Breast epithelium (tissue), 3 donors: ENCODE results near the gene C1orf53.

Experiments used
- POLR2A ChIP-seq: fragments of 450-650 bp; IDR thresholded peaks from one replicate; pipeline ENCODE4 v1.6.1; 2016; ENCODE audit warnings: antibody characterized with exemption, mild to moderate bottlenecking, moderate library complexity
- POLR2AphosphoS5 ChIP-seq, 3 donors: sonication (generic); formaldehyde crosslinking; IDR thresholded peaks; one replicate each; pipeline ENCODE4 v1.6.1; 2017; ENCODE audit warnings: antibody characterized with exemption in 3 of 3
- TF ChIP-seq, protein P1 (sequence below), 3 donors: fragments of 450-650 bp; IDR thresholded peaks; one replicate each; pipeline ENCODE4 v1.5.1; 2016 to 2017; ENCODE audit warnings: antibody characterized with exemption in 3 of 3, mild to moderate bottlenecking in 3 of 3, moderate library complexity in 3 of 3

DNA sequence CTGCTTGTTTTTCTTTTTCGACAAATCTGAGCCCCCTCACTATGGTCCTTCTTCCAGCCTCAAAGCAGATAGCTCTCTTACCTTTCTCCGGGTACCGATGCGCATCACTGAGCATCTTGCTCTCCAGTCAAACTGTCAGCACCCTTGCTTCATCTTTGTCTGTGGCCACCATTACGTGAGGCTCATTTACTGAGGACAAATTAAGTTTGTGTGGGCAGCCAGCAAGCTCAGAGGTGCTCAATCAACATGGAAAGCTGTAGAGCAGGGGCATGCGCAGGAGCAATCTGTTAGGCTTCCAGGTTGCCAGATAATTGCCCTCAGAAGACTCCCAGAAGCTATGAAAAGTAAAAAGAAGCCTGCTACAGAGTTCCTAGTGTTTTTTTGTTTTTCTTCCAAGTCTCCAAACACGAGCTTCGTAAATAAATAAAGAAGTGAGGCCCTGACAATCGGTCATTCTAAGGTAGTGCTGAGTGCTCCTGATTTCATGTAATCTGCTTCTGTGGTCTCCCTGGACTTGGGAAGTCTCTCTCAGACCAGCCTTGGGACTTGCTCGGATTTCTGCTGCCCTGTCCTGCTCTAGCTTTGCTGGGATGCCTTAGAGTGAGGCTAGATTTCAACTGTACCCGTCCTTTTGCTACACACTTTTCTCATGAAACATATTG, 1.8 kb downstream of the C1orf53 start:
- TF ChIP-seq, protein P1, sequence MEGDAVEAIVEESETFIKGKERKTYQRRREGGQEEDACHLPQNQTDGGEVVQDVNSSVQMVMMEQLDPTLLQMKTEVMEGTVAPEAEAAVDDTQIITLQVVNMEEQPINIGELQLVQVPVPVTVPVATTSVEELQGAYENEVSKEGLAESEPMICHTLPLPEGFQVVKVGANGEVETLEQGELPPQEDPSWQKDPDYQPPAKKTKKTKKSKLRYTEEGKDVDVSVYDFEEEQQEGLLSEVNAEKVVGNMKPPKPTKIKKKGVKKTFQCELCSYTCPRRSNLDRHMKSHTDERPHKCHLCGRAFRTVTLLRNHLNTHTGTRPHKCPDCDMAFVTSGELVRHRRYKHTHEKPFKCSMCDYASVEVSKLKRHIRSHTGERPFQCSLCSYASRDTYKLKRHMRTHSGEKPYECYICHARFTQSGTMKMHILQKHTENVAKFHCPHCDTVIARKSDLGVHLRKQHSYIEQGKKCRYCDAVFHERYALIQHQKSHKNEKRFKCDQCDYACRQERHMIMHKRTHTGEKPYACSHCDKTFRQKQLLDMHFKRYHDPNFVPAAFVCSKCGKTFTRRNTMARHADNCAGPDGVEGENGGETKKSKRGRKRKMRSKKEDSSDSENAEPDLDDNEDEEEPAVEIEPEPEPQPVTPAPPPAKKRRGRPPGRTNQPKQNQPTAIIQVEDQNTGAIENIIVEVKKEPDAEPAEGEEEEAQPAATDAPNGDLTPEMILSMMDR (IDR thresholded peaks at IDR 0.05), result no peak
- TF ChIP-seq POLR2A (no peak), POLR2AphosphoS5 (IDR thresholded peaks at IDR 0.05) (no peak)
